Measurements from ENCODE around the gene APAF1. TPM values are rescaled to one million over a fixed set of nuclear protein-coding genes. Genes with fewer than 3 reads are reported as not detected.
"Not testable (repeated sequence)": the region's sequence is repeated elsewhere in the genome, so short reads cannot be mapped to it uniquely, and the experiment has no call there.

APAF1 gene
- total RNA-seq, 1 donor from 2014 or later, result 13.9 TPM

DNA sequence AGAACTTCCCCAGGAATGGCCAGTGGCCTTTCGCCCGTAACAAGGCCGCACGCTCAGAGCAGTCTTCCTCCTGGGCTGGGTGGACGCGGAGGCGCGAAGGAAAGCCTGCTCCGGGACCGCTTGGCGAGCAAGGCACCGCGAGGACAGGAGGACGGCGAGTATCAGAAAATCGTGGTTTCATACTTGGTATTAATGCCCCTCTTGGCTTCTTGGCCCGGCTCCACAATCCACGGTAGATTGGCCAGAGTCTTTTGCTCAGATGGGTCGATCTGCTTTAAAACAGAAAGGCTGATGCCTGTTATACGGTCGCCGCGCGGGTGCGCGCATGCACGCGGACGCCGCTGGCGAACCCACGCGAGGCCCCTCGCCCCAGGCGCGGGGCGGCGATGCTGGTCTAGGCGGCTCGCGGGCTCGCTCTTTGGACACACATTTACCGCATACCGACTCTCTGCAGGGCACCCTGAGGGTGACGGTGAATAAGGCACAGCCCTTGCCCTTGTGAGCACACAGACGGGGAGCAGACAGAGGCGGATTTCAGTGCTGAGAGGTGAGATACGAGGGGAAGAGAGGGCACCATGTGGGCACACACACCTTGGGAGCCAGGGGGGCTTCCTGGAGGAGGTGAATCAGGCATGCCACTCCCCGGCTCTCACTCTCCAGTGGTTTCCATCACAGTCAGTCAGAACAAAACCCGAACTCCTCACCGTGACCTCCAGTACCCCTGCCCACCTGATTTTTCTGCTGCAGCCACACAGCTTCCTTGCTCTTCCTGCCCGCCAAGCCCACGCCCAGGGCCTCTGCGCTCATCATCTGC is 100.7 kb downstream of the APAF1 start:
- TF ChIP-seq, protein P1, sequence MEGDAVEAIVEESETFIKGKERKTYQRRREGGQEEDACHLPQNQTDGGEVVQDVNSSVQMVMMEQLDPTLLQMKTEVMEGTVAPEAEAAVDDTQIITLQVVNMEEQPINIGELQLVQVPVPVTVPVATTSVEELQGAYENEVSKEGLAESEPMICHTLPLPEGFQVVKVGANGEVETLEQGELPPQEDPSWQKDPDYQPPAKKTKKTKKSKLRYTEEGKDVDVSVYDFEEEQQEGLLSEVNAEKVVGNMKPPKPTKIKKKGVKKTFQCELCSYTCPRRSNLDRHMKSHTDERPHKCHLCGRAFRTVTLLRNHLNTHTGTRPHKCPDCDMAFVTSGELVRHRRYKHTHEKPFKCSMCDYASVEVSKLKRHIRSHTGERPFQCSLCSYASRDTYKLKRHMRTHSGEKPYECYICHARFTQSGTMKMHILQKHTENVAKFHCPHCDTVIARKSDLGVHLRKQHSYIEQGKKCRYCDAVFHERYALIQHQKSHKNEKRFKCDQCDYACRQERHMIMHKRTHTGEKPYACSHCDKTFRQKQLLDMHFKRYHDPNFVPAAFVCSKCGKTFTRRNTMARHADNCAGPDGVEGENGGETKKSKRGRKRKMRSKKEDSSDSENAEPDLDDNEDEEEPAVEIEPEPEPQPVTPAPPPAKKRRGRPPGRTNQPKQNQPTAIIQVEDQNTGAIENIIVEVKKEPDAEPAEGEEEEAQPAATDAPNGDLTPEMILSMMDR (conservative IDR thresholded peaks at IDR 0.05; ENCODE audit: low read depth, low read length), result no peak
- H3K4me3 ChIP-seq (ENCODE audit: low read depth, low read length), result peak overlapping the region; percentile 41
- DNase-seq (ENCODE audit: low read depth), result no peak

DNA sequence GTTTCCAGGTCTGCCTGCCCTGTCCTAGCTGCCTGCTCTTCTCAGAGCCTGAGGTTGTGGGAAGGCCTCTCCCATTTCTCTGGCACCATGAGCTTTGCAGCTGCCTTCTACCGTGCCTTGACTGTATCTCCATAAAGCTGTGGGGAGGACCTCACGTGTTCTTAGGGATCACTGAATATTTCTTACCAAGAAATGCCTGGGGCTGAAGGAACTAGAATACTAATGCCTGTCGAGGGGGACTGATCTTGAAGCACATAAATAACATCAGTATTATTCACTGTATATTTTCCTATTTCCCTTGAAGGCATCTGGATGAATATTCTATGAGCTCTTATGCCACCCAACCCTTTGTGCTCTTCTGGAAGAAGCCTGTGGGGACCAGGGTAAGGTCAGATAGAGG is 103.4 kb downstream of the APAF1 start:
- no peak overlapping the region for H3K4me3 ChIP-seq (ENCODE audit: low read depth, low read length)
- DNase-seq (ENCODE audit: low read depth), result no peak
- TF ChIP-seq, protein P1 (conservative IDR thresholded peaks at IDR 0.05; ENCODE audit: low read depth, low read length), result no peak

GRCh38 chr12:98750511-98750910 is 105.4 kb downstream of the APAF1 start:
- DNase-seq (ENCODE audit: low read depth), result no peak
- no peak overlapping the region for H3K4me3 ChIP-seq (ENCODE audit: low read depth, low read length)
- TF ChIP-seq, protein P1 (conservative IDR thresholded peaks at IDR 0.05; ENCODE audit: low read depth, low read length), result no peak

DNA sequence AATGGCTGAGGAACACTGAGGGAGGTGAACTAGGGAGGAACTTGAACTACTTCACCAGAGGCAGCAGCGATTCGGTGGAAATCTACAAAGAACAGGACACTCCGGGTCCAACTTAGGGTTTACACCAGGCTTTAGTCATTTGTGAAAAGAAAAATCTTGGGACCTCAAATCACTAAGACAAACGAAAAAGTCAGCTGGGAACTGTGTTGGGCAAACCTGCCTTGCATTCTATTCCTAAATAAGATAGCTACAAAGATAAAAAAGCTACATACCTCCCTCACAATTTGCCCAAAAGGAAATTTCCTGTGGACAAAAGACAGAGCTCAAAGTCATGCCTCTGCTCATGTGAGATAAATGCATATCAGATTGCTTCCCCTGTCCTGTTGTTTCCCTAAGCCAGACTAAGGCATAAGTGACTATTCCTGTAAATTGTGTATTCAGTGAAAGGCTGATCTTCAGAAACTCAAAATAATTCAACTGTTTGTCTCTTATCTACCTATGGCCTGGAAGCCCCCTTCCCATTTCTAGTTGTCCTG is 106.6 kb downstream of the APAF1 start:
- TF ChIP-seq, protein P1 (conservative IDR thresholded peaks at IDR 0.05; ENCODE audit: low read depth, low read length), result no peak
- DNase-seq (ENCODE audit: low read depth), result no peak
- no peak overlapping the region for H3K4me3 ChIP-seq (ENCODE audit: low read depth, low read length)

GRCh38 chr12:98752726-98753125 is 107.6 kb downstream of the APAF1 start:
- DNase-seq (ENCODE audit: low read depth), result no peak
- H3K4me3 ChIP-seq (ENCODE audit: low read depth, low read length), result no peak overlapping the region
- TF ChIP-seq, protein P1 (conservative IDR thresholded peaks at IDR 0.05; ENCODE audit: low read depth, low read length), result no peak

DNA sequence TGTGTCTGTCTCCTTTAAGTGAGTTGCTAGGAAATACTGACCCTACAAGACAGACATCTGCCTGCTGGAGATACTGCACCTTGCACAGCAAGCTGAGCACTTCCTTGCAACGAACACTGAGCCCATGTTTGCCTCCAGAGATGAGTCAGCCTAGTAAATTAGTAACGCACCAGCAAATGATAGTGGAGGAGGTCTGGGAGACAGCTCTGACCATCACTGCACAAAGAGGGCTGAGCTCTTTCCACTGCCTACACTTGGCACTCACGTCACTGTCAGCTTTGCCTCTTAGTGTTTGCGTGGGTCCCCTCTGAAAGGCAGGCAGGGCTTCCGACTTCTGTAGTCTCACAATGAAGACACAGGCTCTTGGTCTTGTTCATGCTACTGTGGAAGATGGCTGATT is 109.0 kb downstream of the APAF1 start:
- TF ChIP-seq, protein P1 (conservative IDR thresholded peaks at IDR 0.05; ENCODE audit: low read depth, low read length), result no peak
- peak; percentile 49 for DNase-seq (ENCODE audit: low read depth)
- no peak overlapping the region for H3K4me3 ChIP-seq (ENCODE audit: low read depth, low read length)

DNA sequence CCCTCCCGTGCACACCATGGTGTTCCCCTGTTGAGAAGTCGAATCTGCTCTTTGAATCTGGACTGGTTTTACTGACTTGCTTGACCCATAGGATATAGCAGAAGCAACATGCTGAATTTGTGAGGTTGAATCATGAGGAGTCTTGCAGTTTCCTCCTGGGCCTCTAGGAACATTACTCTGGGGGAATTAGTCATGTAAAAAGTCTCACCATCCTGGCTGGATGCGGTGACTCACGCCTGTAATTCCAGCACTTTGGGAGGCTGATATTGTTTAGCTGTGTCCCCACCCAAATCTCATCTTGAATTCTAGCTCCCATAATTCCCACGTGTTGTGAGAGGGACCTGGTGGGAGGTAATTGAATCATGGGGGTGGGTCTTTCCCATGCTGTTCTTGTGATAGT is 110.8 kb downstream of the APAF1 start:
- DNase-seq (ENCODE audit: low read depth), result peak; percentile 27

More for the DNA sequence above, 110.8 kb downstream of the APAF1 start:
- TF ChIP-seq, protein P1 (conservative IDR thresholded peaks at IDR 0.05; ENCODE audit: low read depth, low read length), result peak; percentile 30
- not testable (repeated sequence) for H3K4me3 ChIP-seq (ENCODE audit: low read depth, low read length)

Measured in epithelial cell of proximal tubule (primary cell).